Ishikawa (cell line): Measurements from ENCODE around the gene IFI27L1.

ENCODE experiments used
- CEBPB ChIP-seq: IDR thresholded peaks from 2 replicates; pipeline ENCODE4 v1.6.1; 2012
- CREB1 ChIP-seq: IDR thresholded peaks from 2 replicates; pipeline ENCODE4 v1.6.1; 2012; ENCODE audit warnings: low read depth
- EGR1 ChIP-seq: IDR thresholded peaks from 2 replicates; pipeline ENCODE4 v1.6.1; 2012
- EP300 ChIP-seq: IDR thresholded peaks from 2 replicates; pipeline ENCODE4 v1.6.1; 2012; ENCODE audit warnings: borderline replicate concordance
- FOXM1 ChIP-seq: IDR thresholded peaks from 2 replicates; pipeline ENCODE4 v1.6.1; 2012; ENCODE audit warnings: low read depth, borderline replicate concordance
- MAX ChIP-seq: IDR thresholded peaks from 2 replicates; pipeline ENCODE4 v1.6.1; 2012
- NFIC ChIP-seq: IDR thresholded peaks from 2 replicates; pipeline ENCODE4 v1.6.1; 2012
- RAD21 ChIP-seq: IDR thresholded peaks from 2 replicates; pipeline ENCODE4 v1.6.1; 2012; ENCODE audit warnings: low read depth
- REST ChIP-seq: IDR thresholded peaks from 2 replicates; pipeline ENCODE4 v1.6.1; 2012; ENCODE audit warnings: low read depth, mild to moderate bottlenecking
- TAF1 ChIP-seq: IDR thresholded peaks from 2 replicates; pipeline ENCODE4 v1.6.1; 2012; ENCODE audit warnings: low read depth, mild to moderate bottlenecking
- TCF12 ChIP-seq: IDR thresholded peaks from 2 replicates; pipeline ENCODE4 v1.6.1; 2012; ENCODE audit warnings: low read depth
- TEAD4 ChIP-seq: IDR thresholded peaks from 2 replicates; pipeline ENCODE4 v1.6.1; 2012
- USF1 ChIP-seq: IDR thresholded peaks from 2 replicates; pipeline ENCODE4 v1.6.1; 2012
- YY1 ChIP-seq: IDR thresholded peaks from 2 replicates; pipeline ENCODE4 v1.6.1; 2012; ENCODE audit warnings: low read depth
- ZBTB7A ChIP-seq: IDR thresholded peaks from 2 replicates; pipeline ENCODE4 v1.6.1; 2012; ENCODE audit warnings: low read depth

Gene IFI27L1

GRCh38 chr14:94132285-94132887, 51.3 kb downstream of the IFI27L1 start:
- peak; percentile 60 for TF ChIP-seq RAD21
- TF ChIP-seq CEBPB: no peak

- TF ChIP-seq ZBTB7A (no peak), CREB1 (no peak), TAF1 (no peak), TEAD4 (no peak), FOXM1 (no peak), NFIC (no peak), TCF12 (no peak), EP300 (no peak), CEBPB (no peak), YY1 (no peak), USF1 (no peak), RAD21 (no peak), EGR1 (no peak), REST (no peak), MAX (no peak)
Observed at GRCh38 chr14:94135476-94135875, 54.4 kb downstream of the IFI27L1 start.

GRCh38 chr14:94136575-94137331, 55.6 kb downstream of the IFI27L1 start:
- no peak for TF ChIP-seq YY1
- TF ChIP-seq TEAD4: peak; percentile 21; the same call in 1 of the 2 replicates
- no peak for TF ChIP-seq CEBPB
- no peak for TF ChIP-seq TCF12
- no peak for TF ChIP-seq EGR1
- peak; percentile 53 for TF ChIP-seq NFIC
- peak; percentile 92 for TF ChIP-seq RAD21
- TF ChIP-seq TAF1: no peak
- no peak for TF ChIP-seq ZBTB7A
- TF ChIP-seq MAX: no peak; the same call in 1 of the 2 replicates

- TF ChIP-seq EP300 (no peak), YY1 (no peak), TCF12 (no peak), ZBTB7A (no peak), MAX (no peak), CREB1 (no peak), USF1 (no peak), FOXM1 (no peak), CEBPB (no peak), REST (no peak), TAF1 (no peak), EGR1 (no peak)
Observed at GRCh38 chr14:94138251-94138650, 57.1 kb downstream of the IFI27L1 start.

GRCh38 chr14:94139006-94139405, 57.9 kb downstream of the IFI27L1 start:
- TF ChIP-seq CREB1 (no peak), FOXM1 (no peak), ZBTB7A (no peak), REST (no peak), USF1 (no peak), EP300 (no peak), MAX (no peak), RAD21 (no peak), YY1 (no peak), NFIC (no peak), EGR1 (no peak), CEBPB (no peak), TAF1 (no peak), TCF12 (no peak), TEAD4 (no peak)
